HG02885 (cell line): ENCODE results near the gene GLI2.

Experiments
- ATAC-seq: cut with Tn5 transposase; IDR thresholded peaks from one replicate; pipeline ENCODE4 v1.9.1; 2021; ENCODE audit warnings: mild to moderate bottlenecking; ENCODE audit not compliant: unreplicated experiment, poor library complexity

Gene GLI2

DNA sequence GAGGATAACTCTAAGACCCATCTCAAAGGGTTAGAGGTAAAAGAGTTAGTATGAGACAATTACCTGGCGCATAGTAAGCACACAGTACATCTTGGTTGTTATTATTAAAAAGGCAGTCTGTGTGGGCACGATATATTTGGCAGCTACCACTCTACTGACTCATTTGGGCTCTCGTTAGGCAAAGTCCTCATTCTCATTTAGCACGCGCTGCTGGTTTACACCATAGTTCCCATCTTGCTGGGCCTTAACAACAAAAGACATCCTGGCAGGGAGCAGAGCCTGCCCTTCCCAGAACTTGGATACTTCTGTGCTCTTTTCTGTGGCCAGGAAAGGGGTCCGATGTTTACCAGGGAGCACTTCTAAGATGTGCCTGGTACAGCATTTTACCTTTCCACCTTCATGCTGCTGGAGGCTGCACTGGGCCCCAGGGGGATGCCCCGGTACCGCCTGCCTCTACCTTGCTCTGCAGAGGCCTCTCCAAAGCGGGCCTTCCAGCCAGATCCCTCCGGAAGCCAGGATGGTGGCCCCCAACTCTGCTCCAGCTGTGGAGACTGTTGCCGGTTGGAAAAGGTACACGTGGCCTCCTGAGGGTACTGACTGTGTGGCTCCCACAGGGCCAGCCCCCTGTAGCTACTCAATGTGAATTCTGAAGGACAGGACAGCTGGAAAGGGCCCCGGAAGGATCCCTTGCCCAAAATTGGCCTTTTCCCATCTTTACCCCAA is 15.0 kb downstream of the GLI2 start:
- ATAC-seq = no peak

DNA sequence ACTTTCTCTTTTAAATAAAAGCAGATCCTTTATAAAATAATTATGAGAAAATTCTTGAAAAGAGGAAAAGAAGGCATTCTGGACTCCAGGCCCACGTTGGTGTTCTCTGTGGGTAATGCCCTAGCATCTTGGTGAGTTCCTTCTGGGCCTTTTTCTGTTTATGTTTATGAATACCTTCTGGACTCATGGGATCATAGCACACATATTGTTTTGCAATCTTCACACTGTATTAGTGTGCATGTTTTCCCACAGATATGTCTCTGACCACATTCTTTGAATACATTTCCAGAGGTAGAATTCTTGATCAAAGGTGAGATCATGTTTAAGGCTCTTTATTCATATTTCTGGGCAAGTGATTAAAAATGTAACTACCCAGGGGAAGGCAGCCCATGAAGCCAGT is 15.9 kb downstream of the GLI2 start:
- ATAC-seq = no peak

- no peak for ATAC-seq
Observed at GRCh38 chr2:120754067-120754960, 18.6 kb downstream of the GLI2 start.

- ATAC-seq = no peak
Observed at GRCh38 chr2:120758181-120759144, 22.8 kb downstream of the GLI2 start.

DNA sequence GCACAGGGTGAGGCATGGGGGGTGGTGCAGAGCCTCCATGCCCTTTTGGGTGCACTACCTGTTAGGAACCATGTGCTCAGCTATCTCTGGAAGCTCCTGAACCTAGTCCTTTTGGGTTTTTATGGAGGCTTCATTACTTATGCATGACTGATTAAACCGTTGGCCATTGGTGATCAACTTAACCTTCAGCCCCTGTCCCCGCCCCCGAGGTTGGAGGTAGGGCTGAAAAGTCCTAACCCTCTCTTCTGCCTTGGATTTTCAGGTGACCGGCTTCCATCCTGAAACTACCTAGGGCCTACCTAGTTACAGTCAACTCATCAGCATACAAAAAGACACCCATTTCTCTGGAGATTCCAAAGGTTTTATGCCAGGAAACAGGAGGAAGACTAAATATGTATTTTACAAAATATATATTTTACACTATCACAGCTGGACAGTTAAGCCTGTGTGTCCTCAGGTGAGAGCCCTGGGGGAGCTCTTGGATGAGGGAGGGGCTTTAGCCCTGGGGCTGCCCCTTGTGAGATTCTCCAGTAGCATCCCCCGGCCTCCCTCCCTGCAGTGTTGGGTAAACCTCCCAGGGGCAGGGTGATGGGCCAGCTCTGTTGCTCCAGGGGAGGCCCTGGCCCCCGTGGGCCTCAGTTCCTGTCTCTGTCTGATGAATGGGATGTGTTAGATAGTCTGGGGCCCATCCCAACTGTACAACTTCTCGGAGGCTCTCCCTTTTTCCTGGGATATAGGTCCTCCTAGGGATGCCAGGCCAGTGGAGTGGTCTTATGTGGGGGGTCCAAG is 24.1 kb downstream of the GLI2 start:
- no peak for ATAC-seq

DNA sequence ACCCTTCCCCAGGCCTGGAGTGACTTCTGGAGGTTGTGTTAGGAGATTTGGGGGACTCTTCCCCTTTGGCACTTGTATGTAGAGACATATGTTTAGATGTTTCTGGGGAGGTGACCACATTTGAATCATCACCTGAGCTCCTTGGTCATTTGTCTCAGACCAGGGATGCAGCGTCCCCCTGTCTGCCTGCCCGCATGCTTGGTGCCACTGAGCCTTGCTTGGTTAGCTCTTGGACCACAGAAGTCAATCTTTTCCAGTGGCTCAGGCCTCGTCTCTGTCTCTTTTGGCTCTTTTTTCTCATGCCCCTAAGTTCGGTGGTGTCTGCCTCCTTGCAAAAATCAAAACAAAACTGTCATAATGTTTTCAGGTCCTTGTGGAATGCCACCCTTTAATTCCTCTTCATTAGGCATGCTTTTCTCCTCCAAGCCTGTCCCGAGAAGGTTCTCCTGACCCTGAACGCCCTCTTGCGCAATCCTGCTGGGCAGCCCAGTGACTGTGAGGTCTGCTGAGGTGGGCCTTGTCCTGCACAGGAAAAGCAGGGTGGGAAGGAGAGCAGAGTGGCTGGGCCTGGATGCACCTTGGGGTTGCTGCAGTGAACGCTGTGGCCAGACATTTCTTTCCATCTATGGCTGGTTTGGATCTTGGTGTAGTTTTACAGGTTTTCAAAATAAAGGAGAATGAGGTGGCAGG is 24.9 kb downstream of the GLI2 start:
- no peak for ATAC-seq

DNA sequence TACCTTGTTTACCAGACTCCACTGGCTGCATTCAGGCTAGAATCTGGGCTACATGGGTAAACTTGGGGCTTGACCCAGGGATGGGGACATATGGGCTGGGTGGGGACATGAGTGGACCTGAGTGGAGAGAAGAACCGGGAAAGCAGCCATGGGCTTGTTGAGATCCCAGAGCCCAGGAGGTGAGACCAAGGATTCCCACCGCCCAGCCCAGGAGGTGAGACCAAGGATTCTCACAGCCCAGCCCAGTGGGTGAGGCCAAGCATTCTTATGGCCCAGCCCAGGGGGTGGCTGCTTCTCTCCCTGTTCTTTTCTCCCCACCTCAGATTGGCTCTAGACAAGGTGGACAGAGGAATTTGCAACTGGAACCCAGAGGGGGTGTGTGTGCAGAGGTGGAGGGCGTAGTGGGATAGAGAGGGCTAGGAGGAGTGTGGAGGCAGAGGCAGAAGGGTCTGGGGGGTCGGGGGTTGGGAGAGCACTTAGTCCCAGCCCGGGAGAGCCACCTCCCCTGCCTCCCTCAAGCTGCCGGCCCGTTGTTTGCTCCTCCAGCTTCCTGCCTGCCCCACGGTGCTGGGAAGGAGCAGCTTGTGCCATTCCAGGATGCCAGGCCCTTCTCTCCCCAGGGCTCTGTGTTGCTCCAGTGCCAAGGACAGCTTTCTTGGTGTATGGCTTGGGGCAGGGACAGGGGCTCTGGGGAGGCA is 25.6 kb downstream of the GLI2 start:
- no peak for ATAC-seq

- ATAC-seq = no peak
Observed at GRCh38 chr2:120761911-120762310, 26.2 kb downstream of the GLI2 start.

GRCh38 chr2:120762341-120763061 is 26.8 kb downstream of the GLI2 start:
- ATAC-seq = no peak

DNA sequence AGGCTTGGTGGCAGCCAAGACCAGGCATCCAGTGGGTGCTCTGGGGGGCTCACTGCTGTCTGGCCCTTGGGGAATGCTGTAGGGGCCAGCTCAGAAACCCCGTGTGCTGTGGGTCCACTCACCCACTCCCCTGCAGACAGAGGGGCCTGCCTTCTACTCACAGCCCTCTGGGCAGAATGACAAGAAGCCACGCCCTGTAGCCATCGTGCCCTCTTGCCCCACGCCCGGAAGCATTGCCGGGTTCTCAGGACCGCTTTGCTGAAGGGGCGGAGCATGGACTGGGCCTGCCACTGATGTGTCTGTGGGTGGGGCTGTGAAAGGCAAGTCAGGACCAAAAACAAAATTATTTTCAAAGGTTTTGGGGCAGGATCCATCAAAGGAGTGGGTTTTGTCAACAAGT is 27.8 kb downstream of the GLI2 start:
- no peak for ATAC-seq

- ATAC-seq = no peak
Observed at GRCh38 chr2:120763931-120764330, 28.3 kb downstream of the GLI2 start.

- ATAC-seq = no peak
Observed at GRCh38 chr2:120764492-120764891, 28.8 kb downstream of the GLI2 start.

DNA sequence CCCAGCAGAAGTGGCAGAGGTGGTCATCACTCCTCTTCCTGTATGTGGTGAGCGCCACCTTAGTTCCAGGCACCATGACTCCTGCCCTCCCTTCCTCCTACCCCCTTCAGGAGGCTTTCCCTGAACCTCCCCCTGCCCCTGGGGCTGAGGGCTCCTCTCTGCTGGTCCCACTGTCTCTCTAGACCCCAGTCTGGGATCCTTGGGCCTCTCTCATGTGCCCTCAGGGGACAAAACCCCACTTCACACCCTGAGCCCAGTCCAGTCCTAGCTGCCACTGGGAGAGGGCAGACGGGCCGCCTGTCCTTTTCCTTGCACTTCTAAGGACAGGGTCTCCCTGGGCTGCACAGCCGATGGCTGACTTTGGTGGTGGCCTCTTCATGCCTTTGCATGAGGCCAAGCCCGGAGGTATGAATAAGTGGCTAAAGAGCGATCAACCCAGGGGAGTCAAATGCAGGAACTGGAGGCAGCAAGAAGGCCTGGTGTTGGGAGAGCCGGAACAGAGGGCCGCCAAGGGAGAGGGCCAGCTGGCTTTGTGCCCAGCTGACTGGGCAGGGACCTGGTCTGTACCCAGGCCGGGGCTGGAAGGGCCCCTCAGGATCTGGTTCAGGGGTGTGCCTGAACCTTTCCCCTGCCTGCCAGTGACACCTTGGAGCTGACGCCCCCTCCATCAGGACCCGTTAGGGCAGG is 29.5 kb downstream of the GLI2 start:
- ATAC-seq = no peak

- no peak for ATAC-seq
Observed at GRCh38 chr2:120765678-120766469, 30.2 kb downstream of the GLI2 start.

- ATAC-seq = no peak
Observed at GRCh38 chr2:120766470-120767351, 31.0 kb downstream of the GLI2 start.
